GM19239 (cell line): Measurements from ENCODE around the gene ECE1.

Experiments used
- DNase-seq: peaks from one replicate; pipeline ENCODE4 v3.0.0; 2011; ENCODE audit warnings: low spot score; ENCODE audit not compliant: insufficient read length
- FAIRE-seq: peaks from 2 replicates; lab custom pipeline; 2011; peaks lifted over from hg19 to GRCh38; lab: Jason Lieb, UNC

Gene ECE1

GRCh38 chr1:21257431-21258135 lies 32.7 kb downstream of the ECE1 start:
- DNase-seq: no peak
- no peak for FAIRE-seq

- FAIRE-seq: no peak
- no peak for DNase-seq
Measured at GRCh38 chr1:21256776-21257175, 33.5 kb downstream of the ECE1 start.

GRCh38 chr1:21255943-21256320 lies 34.3 kb downstream of the ECE1 start:
- FAIRE-seq (no peak), DNase-seq (no peak)

GRCh38 chr1:21255284-21255942 lies 34.9 kb downstream of the ECE1 start:
- FAIRE-seq (peak; percentile 90), DNase-seq (peak; percentile 82)

GRCh38 chr1:21254335-21254951 lies 35.8 kb downstream of the ECE1 start:
- DNase-seq (no peak), FAIRE-seq (no peak)

- DNase-seq (no peak), FAIRE-seq (no peak)
Measured at GRCh38 chr1:21251773-21252471, 38.3 kb downstream of the ECE1 start.

GRCh38 chr1:21249940-21250493 lies 40.2 kb downstream of the ECE1 start:
- DNase-seq (no peak), FAIRE-seq (no peak)

GRCh38 chr1:21247892-21248715 lies 42.2 kb downstream of the ECE1 start:
- DNase-seq (no peak), FAIRE-seq (no peak)

- DNase-seq (no peak), FAIRE-seq (no peak)
Measured at GRCh38 chr1:21246905-21247642, 43.2 kb downstream of the ECE1 start.

GRCh38 chr1:21245688-21246229 lies 44.5 kb downstream of the ECE1 start:
- no peak for FAIRE-seq
- DNase-seq: no peak

GRCh38 chr1:21244986-21245687 lies 45.1 kb downstream of the ECE1 start:
- DNase-seq (no peak), FAIRE-seq (no peak)

- no peak for DNase-seq
- no peak for FAIRE-seq
Measured at GRCh38 chr1:21244154-21244553, 46.1 kb downstream of the ECE1 start.

GRCh38 chr1:21242846-21243245 lies 47.4 kb downstream of the ECE1 start:
- FAIRE-seq (no peak), DNase-seq (no peak)

GRCh38 chr1:21241771-21242581 lies 48.3 kb downstream of the ECE1 start:
- FAIRE-seq: no peak

GRCh38 chr1:21240706-21241105 lies 49.6 kb downstream of the ECE1 start:
- no peak for FAIRE-seq

More at GRCh38 chr1:21241771-21242581, 48.3 kb downstream of the ECE1 start:
- DNase-seq: no peak

GRCh38 chr1:21239221-21239620 lies 51.0 kb downstream of the ECE1 start:
- FAIRE-seq: no peak

More at GRCh38 chr1:21240706-21241105, 49.6 kb downstream of the ECE1 start:
- no peak for DNase-seq

GRCh38 chr1:21238141-21238800 lies 52.0 kb downstream of the ECE1 start:
- no peak for DNase-seq
- FAIRE-seq: no peak

More at GRCh38 chr1:21239221-21239620, 51.0 kb downstream of the ECE1 start:
- no peak for DNase-seq
